GM18505 (cell line): ENCODE measurements around the gene KIRREL1.

Source experiments
- ATAC-seq: cut with Tn5 transposase; IDR thresholded peaks from one replicate; pipeline ENCODE4 v1.9.1; 2021; ENCODE audit not compliant: unreplicated experiment
- POLR2A ChIP-seq: IDR thresholded peaks from 4 replicates; pipeline ENCODE4 v1.6.1; 2011; ENCODE audit warnings: borderline replicate concordance; ENCODE audit not compliant: insufficient read depth, insufficient read length; ENCODE audit errors: extremely low read depth

The KIRREL1 gene

DNA sequence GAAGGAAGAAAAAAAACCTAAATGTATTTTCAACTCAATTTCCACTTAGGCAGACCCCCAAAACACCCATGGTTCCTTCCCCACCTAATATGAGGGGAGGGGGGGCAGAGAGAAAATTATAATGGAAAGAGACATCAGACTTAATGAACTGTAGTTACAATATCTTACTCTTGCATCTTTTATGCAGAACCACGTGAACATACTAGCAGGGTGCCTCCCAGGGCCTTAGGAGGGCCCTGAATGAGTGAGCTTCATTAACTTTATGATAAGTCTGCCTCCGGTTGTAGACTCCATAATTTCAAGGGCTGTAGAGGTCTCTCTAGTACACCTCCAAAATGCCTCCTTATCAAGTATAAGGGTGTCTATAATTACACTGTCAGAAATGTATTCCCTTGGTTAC lies 11.3 kb upstream of the KIRREL1 start:
- no peak for ATAC-seq
- no peak for TF ChIP-seq POLR2A

DNA sequence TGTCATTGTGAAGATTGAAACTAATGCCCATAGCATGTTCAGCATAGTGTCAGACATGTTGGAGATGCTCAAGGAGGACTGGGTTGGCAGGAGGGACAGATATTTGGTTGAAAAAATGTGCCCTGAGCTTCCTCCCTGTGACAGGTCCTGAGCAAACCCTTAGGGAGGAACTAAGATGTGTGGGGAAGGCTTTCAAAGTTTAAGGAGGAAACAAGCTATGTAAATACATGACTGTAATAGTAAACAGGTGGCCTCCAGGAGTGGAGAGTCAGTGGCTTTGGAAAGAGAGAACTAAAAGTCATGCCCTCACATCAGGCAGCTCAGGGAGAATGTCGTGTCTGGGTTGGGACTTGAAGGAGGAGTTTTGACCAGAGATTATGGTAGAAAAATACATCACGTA lies 9.7 kb upstream of the KIRREL1 start:
- no peak for ATAC-seq
- no peak for TF ChIP-seq POLR2A

GRCh38 chr1:157984469-157984868 lies 9.0 kb upstream of the KIRREL1 start:
- TF ChIP-seq POLR2A: no peak
- no peak for ATAC-seq

- TF ChIP-seq POLR2A: no peak
- ATAC-seq: no peak
Observed at GRCh38 chr1:157985473-157985872, 8.0 kb upstream of the KIRREL1 start.

DNA sequence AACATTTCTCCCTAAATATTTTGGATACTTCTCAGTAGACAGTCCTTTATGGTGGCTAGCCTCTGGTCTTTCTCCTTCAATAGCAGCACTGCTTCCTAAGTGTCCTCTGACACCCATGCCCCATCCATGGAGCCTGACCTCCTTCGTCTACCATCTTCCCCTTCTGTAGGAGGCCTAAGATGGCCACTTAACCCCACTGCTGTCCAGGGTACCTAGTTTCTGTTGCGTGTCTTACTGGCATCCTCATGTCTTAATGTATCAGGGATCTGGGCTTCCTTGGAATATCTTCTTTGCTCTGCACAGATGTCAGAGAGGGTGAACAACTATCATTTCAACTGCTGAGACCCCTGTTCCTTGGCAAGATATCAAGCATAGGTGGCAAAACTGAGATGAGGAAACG lies 5.4 kb upstream of the KIRREL1 start:
- no peak for ATAC-seq
- no peak for TF ChIP-seq POLR2A

DNA sequence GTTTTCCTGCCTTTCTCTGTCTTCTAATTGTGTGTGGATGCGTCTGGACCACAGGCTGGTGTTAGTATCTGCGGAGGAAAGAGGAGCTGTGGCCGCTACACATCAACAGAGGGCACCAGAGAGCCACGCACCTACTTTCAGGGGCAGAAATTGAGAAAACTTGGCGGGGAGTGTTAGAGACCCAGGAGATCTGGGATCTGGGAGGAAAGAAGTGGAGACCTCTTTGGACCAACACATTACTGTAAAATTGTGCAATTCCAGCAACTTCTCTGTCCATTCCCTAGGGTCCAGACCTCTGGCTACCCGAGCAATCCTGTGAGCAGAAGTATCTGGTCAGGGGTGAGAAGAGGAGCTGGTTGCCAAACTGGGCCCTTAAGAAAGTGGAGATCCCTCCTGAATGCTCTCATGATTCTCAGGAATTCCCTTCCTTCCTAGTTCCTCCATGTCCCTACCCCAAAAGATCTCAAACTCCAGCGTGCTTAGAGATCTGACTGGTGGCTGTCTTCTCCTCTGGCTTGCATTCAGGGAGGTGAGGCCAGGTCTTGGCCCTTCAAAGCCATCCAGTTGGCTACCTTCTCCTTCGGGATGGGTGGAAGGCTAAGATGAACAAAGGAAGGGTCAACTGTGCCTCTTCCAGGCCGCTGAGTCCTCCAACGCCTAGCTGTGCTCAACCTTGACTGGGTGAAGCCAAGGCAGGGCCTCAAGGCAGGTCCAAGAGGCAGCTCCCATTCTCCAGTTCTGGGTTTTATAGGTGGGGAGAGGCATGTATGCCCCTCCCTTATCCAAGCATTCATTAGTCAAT lies 1.2 kb upstream of the KIRREL1 start:
- ATAC-seq: no peak
- no peak for TF ChIP-seq POLR2A

DNA sequence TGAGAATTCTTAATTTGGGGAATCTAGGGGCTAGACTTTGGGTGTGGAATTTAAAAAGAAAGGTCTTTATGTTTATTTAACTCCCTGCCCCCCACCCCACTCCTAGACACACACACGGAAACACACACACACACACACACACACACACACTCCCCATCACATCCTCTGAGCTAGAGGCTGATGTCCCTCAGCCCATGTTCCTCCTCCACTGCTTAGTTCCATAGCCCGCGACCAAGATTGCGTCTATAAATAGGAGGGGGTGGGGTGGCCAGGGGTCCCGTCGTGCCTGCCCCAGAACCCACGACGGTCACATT lies 655 bp upstream of the KIRREL1 start:
- ATAC-seq: no peak

DNA sequence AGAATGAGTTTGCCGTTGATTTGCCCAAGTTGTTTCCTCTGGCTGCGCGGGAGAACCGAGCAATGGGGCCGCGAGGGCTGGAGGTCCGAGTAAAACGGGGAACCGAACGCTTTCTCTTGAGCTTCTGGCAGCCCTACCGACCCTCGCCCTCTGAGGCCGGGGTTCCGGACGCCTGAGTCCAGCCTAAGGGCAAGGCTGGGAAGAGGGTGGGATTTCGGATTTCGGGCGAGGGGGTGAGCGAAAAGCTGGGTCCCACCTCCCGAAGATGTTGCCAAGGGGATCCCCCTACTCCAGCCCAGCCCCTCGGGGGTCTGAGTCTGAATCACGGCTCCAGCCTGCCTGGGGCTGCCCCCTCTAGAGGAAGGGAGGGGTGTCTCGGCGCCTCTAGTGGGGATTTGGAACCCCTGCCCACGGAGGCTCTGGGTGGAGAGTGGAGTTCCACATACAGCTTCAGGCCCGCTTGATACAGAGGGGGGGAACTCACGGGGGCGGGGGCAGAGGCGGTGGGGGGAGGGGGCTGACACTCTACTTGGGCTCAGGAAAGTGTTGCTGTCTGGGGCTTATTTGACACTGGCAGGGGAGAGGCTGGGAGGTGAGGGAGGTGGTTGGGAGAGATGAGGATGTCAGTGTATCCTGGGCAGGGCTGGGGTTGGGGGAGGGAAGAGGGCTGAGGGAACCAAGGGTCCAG lies 617 bp downstream of the KIRREL1 start:
- TF ChIP-seq POLR2A: no peak
- no peak for ATAC-seq

More for the DNA sequence above, 655 bp upstream of the KIRREL1 start:
- no peak for TF ChIP-seq POLR2A

DNA sequence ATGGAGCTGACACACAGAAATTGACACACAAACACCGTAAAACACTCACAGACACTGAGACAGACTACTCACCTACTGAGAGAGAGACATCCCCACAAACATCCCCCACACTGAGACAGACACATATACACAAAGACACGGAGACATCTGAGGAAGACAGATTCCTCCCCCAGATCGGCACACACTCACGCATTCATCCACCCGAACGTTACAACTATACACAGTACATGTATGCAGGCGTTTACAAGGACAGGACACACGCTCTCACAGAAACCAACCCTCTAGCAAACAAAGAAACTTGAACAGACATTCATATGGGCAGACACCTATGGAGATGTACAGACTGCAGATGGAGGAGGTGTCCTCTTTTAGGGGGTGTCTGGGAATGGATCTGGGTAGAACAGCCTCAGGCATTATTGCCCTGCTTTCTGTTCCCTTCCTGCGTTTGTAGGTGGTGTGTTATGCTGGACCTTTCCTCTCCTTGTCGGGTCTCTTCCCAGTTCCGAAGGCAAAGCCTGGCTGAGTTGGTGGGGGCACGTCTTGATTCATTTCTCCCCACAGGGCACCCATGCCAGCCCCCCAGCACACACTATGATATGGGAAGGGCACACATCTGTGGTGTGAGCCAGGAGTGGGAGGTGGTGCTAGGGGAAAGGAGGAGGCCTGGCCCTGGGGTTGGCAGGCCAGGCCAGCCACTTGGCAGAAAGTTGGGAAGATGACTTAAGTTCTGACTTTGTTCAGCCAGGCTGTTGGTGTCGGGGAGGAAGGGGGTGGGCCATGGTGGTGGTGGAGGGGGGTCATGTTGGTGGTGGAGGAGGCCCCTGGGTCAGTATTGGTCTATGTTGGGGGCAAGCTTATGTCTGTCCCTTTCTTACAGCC lies 1.5 kb downstream of the KIRREL1 start:
- TF ChIP-seq POLR2A: no peak

GRCh38 chr1:157995583-157996169 lies 2.2 kb downstream of the KIRREL1 start:
- no peak for TF ChIP-seq POLR2A
- no peak for ATAC-seq

More for the DNA sequence above, 1.5 kb downstream of the KIRREL1 start:
- no peak for ATAC-seq

DNA sequence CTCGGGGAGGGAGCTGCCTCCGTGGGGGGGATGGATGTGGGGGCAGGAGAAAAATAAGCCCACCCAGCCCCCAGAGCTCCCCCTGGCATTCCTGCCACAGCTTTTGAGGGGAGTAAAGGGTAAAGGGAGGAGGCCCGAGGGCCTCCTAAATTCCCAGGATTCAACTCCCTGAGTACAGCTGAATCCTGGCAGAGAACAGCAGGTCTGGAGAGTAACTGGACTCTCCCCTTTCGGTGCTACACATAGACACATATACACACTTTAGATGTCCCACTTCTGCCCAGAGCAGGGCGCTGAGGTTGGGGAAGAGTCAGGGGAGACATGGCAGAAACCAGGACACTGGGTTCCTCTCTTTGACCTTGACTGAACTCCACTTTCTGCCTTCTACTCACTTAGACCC lies 3.0 kb downstream of the KIRREL1 start:
- TF ChIP-seq POLR2A: no peak
- ATAC-seq: no peak

DNA sequence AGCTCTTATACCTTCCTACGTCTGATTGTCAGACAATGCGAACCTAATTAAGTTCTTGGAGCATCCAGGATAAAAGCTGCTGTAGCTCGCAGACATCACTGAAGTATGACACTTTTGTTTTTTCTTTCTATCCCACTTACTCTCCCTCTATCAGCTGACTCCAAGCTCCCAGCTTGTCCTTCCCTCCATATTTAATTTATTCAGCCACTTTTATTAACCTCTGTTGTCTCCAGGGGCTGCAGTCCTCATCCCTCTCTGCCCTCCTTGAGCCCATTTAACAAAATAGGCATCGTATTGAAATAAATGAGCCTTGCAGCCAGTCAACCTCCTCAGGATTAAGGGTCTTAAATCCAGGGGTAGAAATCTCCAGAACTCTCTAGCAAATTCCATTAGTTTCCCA lies 7.1 kb downstream of the KIRREL1 start:
- ATAC-seq: no peak
- no peak for TF ChIP-seq POLR2A

DNA sequence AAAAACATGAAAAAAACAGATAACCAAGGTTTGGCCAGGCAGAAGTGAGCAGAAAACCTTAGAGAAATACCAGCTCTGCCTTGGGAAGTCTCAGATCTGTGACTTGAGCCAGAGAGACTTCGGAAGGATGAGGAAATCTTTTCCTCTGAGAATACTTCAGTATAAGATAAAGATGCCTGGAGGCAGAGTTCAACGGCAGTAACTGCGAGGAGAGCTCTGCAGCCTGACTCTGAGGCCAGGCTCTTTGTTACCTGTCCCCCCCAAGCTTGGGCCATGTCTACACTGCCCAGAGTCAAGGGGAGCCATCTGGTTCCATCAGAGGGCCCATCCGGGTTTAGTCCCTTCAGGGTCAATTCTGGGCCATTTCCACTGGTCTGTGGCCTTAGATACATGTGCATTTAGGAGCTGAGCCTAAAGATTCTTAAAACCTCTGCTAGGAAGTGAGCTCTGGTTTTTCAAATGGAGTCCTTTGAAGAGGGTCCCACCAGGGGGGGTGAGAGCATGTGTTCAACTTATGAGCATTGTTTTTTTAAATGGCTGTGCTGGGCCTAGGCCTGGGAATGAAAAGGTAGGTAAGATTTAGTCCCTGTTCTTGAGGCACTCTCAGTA lies 8.7 kb downstream of the KIRREL1 start:
- no peak for TF ChIP-seq POLR2A

More for the DNA sequence above, 8.7 kb downstream of the KIRREL1 start:
- ATAC-seq: no peak
